Caco-2 (cell line): ENCODE data around the gene RPS15. TPM values are rescaled to one million over a fixed set of nuclear protein-coding genes. Genes with fewer than 3 reads are reported as not detected.

ENCODE experiments used
- BruUV-seq: library from RNA; stranded (reverse); fragments of 400-500 nt; replicated peaks from 2 replicates; lab custom pipeline; 2021; lab: Mats Ljungman, UMichigan
- CTCF ChIA-PET: fragments of 300-600 bp; sonication (Branson Sonifier 250); formaldehyde crosslinking; loops from one replicate; lab custom pipeline; 2022; ENCODE audit warnings: antibody characterized with exemption; lab: Charles Lee
- POLR2A ChIA-PET: fragments of 300-600 bp; sonication (Branson Sonifier 250); formaldehyde crosslinking; loops from one replicate; lab custom pipeline; 2022; ENCODE audit warnings: antibody characterized with exemption; lab: Charles Lee
- DNase-seq, 2 experiments: peaks; one replicate each; pipeline versions ENCODE4 v3.0.0 to v3.0.0-alpha.2; 2020 to 2022
- H3K27me3 ChIP-seq: replicated peaks from 2 replicates; pipeline ENCODE4 v1.6.0; 2011; ENCODE audit warnings: low read length; ENCODE audit not compliant: control insufficient read depth, insufficient read depth
- H3K36me3 ChIP-seq: 2 replicates; pipeline ENCODE4 v1.5.1; 2011; ENCODE audit warnings: low read length; ENCODE audit not compliant: control insufficient read depth, insufficient read depth
- H3K4me1 ChIP-seq: fragments of 250-450 bp; sonication (Bioruptor Pico); 2 replicates; pipeline ENCODE4 v1.5.1; 2020; ENCODE audit warnings: mild to moderate bottlenecking
- H3K4me3 ChIP-seq: 2 replicates; pipeline ENCODE4 v1.5.1; 2011; ENCODE audit warnings: low read depth, mild to moderate bottlenecking, control low read depth, low read length
- H3K9me3 ChIP-seq: fragments of 250-450 bp; sonication (Bioruptor Pico); 2 replicates; pipeline ENCODE4 v1.5.1; 2020; ENCODE audit warnings: mild to moderate bottlenecking, moderate library complexity
- H3K27ac Mint-ChIP-seq: one replicate; pipeline ENCODE4 v1.8.0; 2022; ENCODE audit warnings: mixed read lengths; ENCODE audit not compliant: unreplicated experiment
- H3K27me3 Mint-ChIP-seq: one replicate; pipeline ENCODE4 v1.8.0; 2022; ENCODE audit warnings: mixed read lengths; ENCODE audit not compliant: insufficient read depth, unreplicated experiment
- H3K36me3 Mint-ChIP-seq: one replicate; pipeline ENCODE4 v1.8.0; 2022; ENCODE audit warnings: mild to moderate bottlenecking, mixed read lengths; ENCODE audit not compliant: insufficient read depth, unreplicated experiment
- H3K4me1 Mint-ChIP-seq: one replicate; pipeline ENCODE4 v1.8.0; 2022; ENCODE audit warnings: low read depth, mixed read lengths; ENCODE audit not compliant: unreplicated experiment
- H3K4me3 Mint-ChIP-seq: one replicate; pipeline ENCODE4 v1.8.0; 2022; ENCODE audit warnings: mild to moderate bottlenecking, moderate library complexity, mixed read lengths; ENCODE audit not compliant: unreplicated experiment
- H3K9me3 Mint-ChIP-seq: one replicate; pipeline ENCODE4 v1.8.0; 2022; ENCODE audit warnings: mixed read lengths; ENCODE audit not compliant: unreplicated experiment
- intact Hi-C: fragments of 100-400 bp; cut with micrococcal nuclease; formaldehyde crosslinking; loops from one replicate; pipeline ENCODE4 v1.10.0; 2022; ENCODE audit not compliant: unreplicated experiment
- total RNA-seq: library from RNA; stranded (reverse); gene quantifications from 2 replicates; pipeline ENCODE4 v1.2.3, GENCODE V29; 2022
- TF ChIP-seq, protein P1 (sequence below), 2 experiments: fragments of 200-600 bp in 1 of 2; IDR thresholded peaks; 1 replicate in 1 of 2; 2 replicates in 1 of 2; pipeline versions ENCODE4 v1.5.1 to v1.8.0; 2011 to 2022; ENCODE audit warnings: antibody characterized with exemption in 1 of 2, control low read depth in 1 of 2, inconsistent platforms in 1 of 2, low read depth in 1 of 2, low read length in 1 of 2, mild to moderate bottlenecking in 1 of 2, moderate library complexity in 1 of 2; ENCODE audit not compliant: insufficient read depth in 1 of 2, severe bottlenecking in 1 of 2, unreplicated experiment in 1 of 2

Gene RPS15
- total RNA-seq, 1 experiment from 2014 or later: 1,192 TPM

DNA sequence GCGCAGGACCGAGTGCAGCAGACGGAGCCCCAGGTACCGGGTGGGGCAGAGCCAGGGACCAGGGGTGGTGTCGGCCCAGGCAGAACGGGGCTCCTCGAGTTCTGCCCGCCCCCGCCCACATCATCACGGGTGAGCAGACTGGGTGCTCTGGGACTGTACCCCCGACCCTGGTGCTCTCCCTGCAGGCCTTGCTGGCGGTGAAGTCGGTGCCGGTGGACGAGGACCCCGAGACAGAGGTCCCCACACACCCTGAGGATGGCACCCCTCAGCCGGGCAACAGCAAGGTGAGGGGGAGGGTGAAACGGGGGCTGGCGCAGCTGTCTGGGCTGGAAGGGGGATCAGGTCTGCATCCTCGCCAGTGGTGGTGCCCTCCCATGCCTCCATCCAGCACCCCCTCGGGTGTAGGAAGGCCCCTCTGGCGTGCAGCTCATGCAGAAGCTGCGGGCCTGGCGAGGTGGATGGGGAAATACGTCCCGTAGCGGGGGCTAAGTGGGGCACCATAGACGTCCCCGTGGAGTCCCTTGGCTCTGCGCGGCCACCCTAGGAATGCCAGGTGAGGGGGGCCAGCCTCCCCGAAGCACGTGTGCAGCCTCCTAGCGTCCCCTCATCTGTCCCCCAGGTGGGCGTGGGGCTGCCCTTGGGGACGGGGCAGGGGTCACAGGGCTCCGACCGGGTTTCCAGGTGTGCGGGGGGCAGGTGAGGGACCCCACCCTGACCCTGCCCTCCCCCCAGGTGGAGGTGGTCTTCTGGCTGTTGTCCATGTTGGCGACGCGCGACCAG is 18.1 kb downstream of the RPS15 start:
- H3K36me3 ChIP-seq: no peaks in the 10 kb centered on the region; the same call in 1 of the 2 replicates
- TF ChIP-seq, protein P1, sequence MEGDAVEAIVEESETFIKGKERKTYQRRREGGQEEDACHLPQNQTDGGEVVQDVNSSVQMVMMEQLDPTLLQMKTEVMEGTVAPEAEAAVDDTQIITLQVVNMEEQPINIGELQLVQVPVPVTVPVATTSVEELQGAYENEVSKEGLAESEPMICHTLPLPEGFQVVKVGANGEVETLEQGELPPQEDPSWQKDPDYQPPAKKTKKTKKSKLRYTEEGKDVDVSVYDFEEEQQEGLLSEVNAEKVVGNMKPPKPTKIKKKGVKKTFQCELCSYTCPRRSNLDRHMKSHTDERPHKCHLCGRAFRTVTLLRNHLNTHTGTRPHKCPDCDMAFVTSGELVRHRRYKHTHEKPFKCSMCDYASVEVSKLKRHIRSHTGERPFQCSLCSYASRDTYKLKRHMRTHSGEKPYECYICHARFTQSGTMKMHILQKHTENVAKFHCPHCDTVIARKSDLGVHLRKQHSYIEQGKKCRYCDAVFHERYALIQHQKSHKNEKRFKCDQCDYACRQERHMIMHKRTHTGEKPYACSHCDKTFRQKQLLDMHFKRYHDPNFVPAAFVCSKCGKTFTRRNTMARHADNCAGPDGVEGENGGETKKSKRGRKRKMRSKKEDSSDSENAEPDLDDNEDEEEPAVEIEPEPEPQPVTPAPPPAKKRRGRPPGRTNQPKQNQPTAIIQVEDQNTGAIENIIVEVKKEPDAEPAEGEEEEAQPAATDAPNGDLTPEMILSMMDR (IDR thresholded peaks at IDR 0.05; ENCODE audit: insufficient read depth in 1 of 2, low read depth in 1 of 2, low read length in 1 of 2, severe bottlenecking in 1 of 2, unreplicated experiment in 1 of 2): no peak
- H3K4me3 ChIP-seq: no peak overlapping the region
- H3K27me3 ChIP-seq: no peaks in the 10 kb centered on the region
- ChIA-PET POLR2A (interaction anchor here (0.6 kb wide), 1 partner anchor 967 kb away, joined by 3 read pairs; no protein-coding TSS in a partner anchor), CTCF (no interaction called here)
- Mint-ChIP-seq H3K4me3 (no peak overlapping the region), H3K27me3 (no peaks in the 10 kb centered on the region), H3K36me3 (peaks cover 40% of the 10 kb centered on the region), H3K9me3 (no peaks in the 10 kb centered on the region), H3K27ac (no peak overlapping the region), H3K4me1 (no peaks in the 10 kb centered on the region)
- BruUV-seq: no TSS peak
- H3K4me1 ChIP-seq: no peaks in the 10 kb centered on the region
- no peak for DNase-seq
- no peaks in the 10 kb centered on the region for H3K9me3 ChIP-seq
- intact Hi-C loops: no loop called here

- no peaks in the 10 kb centered on the region for H3K27me3 ChIP-seq
- no TSS peak for BruUV-seq
- Mint-ChIP-seq H3K27ac (no peak overlapping the region), H3K4me1 (no peaks in the 10 kb centered on the region), H3K27me3 (no peaks in the 10 kb centered on the region), H3K4me3 (no peak overlapping the region), H3K9me3 (no peaks in the 10 kb centered on the region), H3K36me3 (peaks cover 33% of the 10 kb centered on the region)
- TF ChIP-seq, protein P1 (IDR thresholded peaks at IDR 0.05; ENCODE audit: insufficient read depth in 1 of 2, low read depth in 1 of 2, low read length in 1 of 2, severe bottlenecking in 1 of 2, unreplicated experiment in 1 of 2): no peak
- H3K4me1 ChIP-seq: no peaks in the 10 kb centered on the region
- intact Hi-C loops: no loop called here
- CTCF ChIA-PET: interaction anchor here (0.6 kb wide), 1 partner anchor 21 kb away, joined by 3 read pairs; no protein-coding TSS in a partner anchor
- POLR2A ChIA-PET: interaction anchor here (0.6 kb wide), 1 partner anchor 968 kb away, joined by 3 read pairs; no protein-coding TSS in a partner anchor
- no peaks in the 10 kb centered on the region for H3K9me3 ChIP-seq
- H3K36me3 ChIP-seq: no peaks in the 10 kb centered on the region; the same call in 1 of the 2 replicates
- H3K4me3 ChIP-seq: no peak overlapping the region
- no peak for DNase-seq
Observed at GRCh38 chr19:1457031-1457739, 19.0 kb downstream of the RPS15 start.

DNA sequence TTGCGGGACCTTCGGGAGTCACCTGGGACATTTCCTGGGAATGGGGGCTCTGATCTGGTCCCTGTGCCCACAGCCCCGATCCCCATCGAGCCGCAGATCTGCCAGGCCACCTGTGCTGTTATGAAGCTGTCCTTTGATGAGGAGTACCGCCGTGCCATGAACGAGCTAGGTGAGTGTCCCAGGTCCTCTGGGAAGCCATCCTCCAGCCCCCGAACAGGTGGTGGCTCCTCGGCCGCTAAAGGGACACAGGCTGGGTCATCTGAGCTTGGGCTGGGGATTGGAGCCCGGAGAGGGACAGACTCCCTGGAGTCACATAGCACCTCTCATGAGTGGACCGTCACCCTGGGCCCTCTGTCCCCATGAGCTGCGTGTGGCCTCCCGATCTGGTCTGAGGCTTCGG is 19.7 kb downstream of the RPS15 start:
- POLR2A ChIA-PET: no interaction called here
- Mint-ChIP-seq H3K27ac (no peak overlapping the region), H3K9me3 (no peaks in the 10 kb centered on the region), H3K4me3 (no peak overlapping the region), H3K27me3 (no peaks in the 10 kb centered on the region), H3K4me1 (no peaks in the 10 kb centered on the region), H3K36me3 (peaks cover 29% of the 10 kb centered on the region)
- intact Hi-C loops: no loop called here
- no peak overlapping the region for H3K4me3 ChIP-seq
- TF ChIP-seq, protein P1 (IDR thresholded peaks at IDR 0.05; ENCODE audit: insufficient read depth in 1 of 2, low read depth in 1 of 2, low read length in 1 of 2, severe bottlenecking in 1 of 2, unreplicated experiment in 1 of 2): no peak
- CTCF ChIA-PET: interaction anchor here (0.6 kb wide), 2 partner anchors 20 to 52 kb away, joined by 3 read pairs; no protein-coding TSS in a partner anchor
- H3K36me3 ChIP-seq: no peaks in the 10 kb centered on the region; the same call in 1 of the 2 replicates
- DNase-seq: no peak
- no peaks in the 10 kb centered on the region for H3K9me3 ChIP-seq
- H3K4me1 ChIP-seq: no peaks in the 10 kb centered on the region
- H3K27me3 ChIP-seq: no peaks in the 10 kb centered on the region
- no TSS peak for BruUV-seq
